HG03575 (cell line): ENCODE results near the gene HIVEP2.

Experiments used
- ATAC-seq: cut with Tn5 transposase; IDR thresholded peaks from one replicate; pipeline ENCODE4 v1.9.1; 2021; ENCODE audit not compliant: unreplicated experiment, insufficient number of reproducible peaks, low FRiP score; ENCODE audit errors: extremely low read depth

Gene HIVEP2

DNA sequence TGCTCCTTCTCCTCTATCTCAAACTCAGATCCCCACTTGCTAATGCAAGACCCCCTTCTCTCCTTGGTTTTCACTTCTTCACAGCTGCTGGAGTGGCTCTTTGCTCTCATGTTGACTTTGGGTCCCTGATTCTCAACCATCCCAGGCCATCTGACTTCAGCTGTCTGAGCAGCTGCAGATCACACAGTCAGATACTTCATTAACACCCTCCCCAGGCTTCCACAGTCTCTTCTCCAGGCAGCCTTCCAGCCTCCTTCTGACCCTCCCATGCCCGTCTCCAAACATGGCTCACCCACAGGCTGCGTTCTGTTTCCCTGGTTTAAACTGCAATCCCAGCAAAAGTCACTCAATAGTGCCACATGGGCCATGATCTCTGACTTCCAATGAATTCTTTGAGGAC is 65.4 kb downstream of the HIVEP2 start:
- no peak for ATAC-seq

DNA sequence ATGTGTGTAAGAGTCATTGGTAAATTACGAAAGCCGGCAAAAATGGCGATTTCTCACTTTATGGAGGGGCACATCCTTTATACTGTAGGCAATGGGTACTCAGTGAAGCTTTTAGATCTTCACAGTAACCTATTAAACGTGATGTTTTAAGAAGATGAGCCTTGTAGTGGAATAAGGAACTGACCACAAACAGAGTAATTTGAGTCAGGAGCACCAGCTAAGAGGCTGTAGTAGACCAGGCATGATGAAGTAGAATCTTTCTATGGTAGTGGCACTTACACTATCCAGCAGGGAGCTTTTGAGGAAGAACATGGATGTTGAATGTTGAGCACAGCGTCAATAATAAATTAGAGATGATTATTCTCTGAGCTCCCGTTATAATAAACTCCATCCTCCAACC is 65.9 kb downstream of the HIVEP2 start:
- no peak for ATAC-seq

DNA sequence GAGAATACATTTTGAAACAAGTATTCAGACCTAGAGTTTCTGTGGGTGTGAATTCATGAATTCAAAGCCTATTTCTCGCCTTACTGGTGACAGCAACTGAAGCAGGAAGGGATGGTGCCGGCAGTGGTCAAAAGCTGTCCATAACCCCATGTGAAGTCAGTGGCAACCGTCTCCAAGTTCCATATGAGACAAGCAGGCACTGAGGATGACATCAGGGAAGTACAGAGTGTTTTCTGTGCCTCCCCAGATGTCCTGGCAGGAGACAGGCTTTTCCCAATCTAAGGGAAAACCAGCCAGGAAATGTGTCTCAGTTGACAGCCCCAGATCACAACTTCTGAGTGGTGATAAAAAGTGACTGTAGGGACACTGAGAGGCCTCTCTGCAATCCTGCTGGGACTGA is 66.6 kb downstream of the HIVEP2 start:
- ATAC-seq = no peak

DNA sequence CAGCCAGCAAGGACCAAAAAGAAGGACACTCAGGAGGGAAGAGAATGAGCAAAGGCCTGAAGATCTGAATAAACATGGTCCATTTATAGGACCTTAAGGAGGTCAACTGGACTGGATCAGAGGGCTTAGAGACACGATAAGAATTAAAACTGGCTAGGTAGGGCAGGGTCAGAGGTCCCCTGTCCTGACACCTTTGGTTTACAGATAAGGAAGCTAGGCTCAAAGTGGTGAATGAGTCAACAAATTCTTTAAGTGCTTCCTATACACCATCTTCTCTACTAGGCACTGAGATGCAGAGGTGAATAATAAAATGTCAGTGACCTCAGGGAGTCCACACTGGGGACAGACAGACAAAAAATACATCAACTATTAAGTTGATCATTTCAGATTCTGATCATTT is 70.3 kb downstream of the HIVEP2 start:
- no peak for ATAC-seq

DNA sequence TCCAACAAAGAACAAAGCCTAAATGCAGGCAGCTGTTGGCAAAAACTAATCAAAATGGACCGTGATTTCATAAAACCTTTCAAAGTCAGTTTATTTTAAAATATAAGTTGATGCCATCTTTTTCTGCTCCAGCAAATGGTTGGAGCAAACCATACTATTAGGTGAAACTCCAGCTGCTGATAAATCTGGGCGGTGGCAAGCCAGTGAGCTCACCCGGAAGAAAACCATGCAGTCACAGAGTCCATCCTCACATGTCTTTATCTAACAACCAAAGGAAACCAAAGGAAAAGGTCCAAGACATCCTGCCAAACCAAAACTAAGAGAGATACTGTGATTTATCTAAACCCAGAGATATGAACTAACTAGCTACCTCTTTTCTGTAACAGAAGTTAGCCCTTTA is 72.6 kb downstream of the HIVEP2 start:
- no peak for ATAC-seq

DNA sequence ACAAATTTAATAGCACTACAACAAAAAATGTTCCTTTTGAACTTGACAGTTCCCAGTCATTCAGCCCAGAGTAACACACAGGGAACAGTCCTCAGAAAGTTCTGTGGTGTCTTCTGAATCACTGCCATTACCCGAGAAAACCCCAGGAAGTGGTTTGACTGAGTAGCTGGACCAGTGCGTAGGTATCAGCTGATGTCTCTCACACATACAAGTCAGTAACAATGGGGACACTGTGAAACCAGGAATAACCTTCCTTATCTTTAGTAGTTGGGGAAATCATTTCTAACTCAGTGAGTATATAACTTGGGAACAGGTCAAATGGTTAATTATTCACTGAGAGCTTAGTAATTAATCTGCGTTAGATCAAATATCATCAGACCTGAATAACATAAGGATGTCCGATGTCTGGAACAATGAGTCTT is 73.1 kb downstream of the HIVEP2 start:
- ATAC-seq = peak; percentile 85

DNA sequence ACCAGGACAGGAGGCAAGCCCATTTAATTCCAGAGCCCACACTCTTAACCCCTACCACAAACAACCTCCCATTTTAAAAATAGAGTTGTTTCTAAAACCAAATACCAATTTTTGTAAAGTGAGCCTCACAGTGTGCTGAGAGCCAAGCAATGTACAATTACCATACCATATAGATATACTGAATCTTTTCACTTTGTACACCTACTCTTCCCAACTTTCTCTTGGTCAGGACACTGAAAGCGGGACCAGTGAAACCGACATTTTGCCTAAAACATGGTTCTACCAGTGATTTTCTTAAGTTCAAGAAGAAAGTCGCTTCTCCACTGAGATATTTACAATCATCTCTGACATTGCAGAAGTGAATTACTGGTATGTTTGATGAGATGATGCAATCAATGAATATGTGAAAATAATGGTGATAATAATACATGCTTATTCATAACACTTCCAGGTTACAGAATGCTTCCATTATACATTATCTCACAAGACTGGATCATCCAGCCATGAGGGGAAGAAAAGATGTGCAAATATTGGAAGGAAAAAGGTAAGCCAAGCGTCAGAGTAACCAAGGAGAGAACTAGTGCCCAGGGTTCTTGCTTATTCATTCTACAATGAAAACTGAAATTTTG is 74.1 kb downstream of the HIVEP2 start:
- no peak for ATAC-seq

DNA sequence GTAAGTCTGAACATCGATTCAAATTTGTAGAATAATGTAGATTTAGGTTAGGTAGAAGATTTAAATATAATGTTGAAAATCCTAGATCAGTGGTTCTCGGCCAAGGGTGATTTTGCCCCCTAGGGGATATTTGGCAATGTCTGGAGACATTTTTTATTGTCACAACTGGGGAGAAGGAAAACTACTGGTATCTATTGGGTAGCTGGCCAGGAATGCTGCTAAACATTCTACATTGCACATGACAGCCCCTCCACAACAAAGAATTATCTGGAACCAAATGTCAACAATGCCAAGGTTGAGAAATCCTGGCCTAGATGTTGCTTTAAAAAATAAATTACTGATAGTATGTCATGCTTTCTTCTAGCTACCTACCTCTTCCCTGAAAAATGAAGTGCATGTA is 76.1 kb downstream of the HIVEP2 start:
- ATAC-seq = no peak

DNA sequence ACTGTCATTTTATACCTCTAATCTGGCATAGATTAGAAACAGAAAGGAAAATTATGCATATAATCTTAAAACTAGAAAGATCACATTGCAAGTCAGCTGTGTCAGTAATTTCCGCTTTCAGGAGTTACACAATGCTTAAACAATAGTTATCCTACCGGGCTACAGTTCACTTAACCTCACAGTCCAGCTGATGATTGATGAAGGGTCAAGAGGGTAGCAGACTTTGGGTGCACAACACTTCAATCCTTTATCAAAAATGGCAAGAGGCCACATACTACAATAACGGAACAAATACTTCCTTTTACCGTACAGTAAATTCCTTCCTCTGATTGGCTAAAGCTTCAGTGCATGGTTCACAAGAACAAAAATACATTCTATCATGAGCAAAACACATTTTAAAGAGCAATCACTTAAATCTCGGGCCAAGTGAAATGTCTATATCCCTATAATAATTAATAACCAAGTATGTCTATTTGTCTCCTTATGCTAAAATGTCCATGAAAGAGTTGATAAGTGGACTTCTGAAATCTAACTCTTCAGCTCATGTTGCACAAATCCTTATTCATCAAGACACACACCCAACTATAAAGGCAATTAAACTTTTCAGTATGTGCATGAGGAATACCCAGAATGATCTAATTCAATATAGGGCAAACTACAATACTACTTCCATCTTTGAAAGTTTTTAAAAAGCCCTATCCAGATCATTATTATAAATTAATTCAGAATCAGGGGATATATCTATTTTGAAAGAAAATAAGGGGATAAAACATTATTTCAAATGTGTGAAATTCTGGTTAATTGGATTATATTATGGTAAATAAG is 76.8 kb downstream of the HIVEP2 start:
- ATAC-seq = no peak

DNA sequence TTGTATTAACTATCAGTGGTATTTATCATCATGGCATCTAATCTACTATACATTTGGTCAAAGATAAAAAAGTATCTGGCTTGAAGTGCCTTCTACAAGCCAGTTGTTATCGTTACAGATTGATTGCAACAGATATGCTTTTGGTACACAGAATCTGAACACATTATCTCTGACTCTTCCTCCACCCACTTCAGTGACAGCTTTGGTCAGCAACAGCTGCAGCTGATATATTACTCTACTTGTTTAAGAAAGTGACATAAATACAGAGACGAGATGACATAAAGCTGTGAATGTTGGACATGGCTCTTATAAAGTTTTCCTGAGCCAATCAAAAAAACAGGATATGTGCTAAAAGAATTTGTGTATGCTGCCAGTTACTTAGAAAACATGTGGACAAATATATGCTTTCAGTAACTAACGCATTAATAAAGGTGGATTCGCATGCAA is 77.6 kb downstream of the HIVEP2 start:
- no peak for ATAC-seq

DNA sequence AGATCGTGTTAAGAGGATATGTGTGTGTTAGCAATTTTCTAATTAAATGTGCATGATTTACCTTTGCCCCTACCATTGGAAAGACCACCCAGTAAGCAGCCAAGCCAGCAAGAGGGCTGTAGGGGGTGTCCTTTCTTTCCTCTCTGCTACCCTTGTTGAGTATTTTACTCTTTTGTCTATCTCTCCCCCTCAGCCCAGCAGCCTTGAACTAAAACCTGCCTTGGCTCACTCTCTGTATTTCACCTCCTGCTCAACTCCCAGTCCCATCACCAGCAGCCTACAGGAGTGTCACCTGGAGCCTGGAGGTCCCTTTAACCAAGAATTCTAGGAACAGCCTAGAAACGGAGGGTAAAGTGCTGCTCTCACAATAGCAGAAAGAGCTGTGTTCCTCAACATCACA is 81.0 kb downstream of the HIVEP2 start:
- no peak for ATAC-seq

DNA sequence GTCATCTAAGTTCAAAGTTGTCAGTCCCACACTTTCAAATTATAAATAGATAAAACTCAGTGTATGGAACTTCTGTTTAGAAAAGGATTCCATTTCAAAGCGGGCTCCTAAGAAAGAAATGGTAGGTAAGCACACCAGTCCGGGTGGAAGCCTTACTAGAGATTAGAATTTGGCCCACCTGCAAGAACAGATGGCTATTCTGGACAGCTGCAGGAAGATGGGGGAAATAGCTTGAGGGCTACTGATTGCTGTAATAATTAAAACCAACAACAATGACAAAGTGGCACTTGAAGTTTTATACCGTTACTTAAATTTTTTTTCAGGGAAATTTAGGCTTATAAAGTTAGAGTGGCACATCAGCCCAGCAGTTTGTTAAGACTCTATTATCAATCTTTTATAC is 83.3 kb downstream of the HIVEP2 start:
- no peak for ATAC-seq

DNA sequence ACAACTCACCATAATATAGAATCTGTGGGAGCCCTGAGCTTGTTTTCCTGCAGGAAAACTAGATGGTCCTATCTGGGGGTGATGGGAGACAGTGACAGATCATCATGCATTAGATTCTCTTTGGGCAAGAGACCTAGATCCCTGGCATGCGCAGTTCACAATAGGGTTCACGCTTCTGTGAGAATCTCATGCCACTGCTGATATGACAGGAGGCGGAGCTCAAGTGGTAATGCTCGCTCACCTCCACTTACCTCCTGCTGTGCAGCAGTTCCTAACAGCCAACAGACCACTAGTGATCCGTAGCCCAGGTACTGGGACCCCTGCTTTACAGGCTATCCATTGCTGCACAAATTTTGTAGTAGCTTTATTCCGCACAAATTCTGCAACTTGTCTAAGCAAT is 84.5 kb downstream of the HIVEP2 start:
- no peak for ATAC-seq

DNA sequence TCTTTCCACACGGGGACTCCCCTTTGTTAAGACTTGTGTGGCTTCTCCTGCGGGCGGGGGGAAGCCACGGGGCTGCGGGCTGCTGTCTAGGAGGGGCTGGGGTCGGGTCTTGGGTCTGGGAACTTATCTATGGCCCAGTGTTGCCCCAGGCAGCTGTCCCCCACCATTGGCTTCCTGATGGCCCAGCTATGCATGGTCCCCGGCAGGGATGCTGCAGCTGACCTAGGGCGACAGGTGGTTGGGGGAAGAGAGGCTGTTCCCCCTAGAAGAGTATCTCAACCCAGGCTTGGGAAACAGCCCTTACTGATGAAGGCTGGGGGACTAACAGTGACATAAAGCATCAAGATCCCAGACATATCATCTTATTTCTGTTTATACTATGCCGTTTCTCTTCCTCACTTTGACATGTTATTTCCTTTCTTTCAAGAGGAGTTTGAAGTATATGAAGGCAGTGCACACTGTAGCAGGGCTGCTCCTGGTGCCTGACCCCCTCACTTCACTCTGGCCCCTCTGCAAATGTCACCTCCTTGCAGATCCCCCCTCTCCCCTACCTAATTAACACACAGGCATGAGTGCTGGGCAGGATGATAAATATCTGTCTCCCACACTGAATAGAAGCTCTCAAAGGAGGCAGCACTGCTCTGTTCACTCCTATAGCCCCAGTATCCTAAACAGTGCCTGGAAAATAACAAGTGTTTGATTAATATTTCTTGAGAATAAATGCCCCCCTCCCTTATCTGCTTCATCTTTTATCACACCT is 87.0 kb downstream of the HIVEP2 start:
- no peak for ATAC-seq

DNA sequence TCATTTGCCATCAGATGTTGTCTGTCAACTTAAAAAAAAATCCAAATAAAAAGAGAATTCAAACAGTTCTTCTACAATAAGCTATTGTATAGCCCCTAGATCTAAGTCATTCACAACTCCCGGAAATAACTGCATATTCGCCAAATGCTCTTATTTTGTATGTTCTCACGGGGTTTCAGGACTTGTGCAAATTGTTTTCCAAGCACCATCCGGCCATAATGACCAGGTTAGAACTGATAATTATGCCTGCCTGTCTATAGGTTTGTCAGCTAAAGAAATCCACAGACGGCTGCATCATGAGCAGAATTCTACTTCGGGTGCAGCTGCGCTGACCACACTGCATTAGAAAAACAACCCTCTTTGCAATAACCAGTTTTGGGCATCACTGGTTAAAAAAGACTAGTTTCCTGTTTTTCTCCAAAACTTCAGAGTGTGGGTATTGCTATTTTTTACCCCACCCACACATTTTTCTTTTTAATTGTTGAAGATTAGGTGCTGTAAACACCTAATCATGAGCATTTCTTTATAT is 87.7 kb downstream of the HIVEP2 start:
- ATAC-seq = peak; percentile 13

DNA sequence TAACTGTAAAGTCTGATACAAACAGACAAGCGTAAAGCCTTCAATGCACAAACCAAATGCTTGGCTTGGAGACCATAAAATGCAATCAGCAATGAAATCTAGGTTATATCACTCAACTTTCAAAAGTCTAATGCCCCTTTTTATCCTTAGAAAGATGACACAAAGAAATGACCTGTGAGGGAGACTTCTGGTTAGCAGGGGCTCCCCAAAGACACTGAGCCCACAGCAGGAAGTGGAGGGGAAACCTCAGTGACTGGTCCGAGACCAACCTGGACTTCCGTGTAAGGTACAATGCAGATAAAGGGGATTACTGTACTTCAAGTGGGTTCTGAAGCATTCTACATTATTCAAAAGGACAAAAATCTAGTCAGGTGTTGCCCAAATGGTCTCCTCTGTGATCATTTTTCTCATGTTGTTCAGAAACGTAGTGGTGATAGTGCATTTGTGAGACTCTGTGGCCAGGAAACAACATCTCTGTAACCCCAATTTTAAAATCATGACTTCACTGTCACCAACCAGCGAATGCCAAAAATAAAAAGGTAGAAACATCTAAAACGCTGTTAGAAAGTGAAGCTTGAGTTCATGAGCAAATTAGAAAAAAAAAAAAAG is 88.2 kb downstream of the HIVEP2 start:
- peak; percentile 25 for ATAC-seq

DNA sequence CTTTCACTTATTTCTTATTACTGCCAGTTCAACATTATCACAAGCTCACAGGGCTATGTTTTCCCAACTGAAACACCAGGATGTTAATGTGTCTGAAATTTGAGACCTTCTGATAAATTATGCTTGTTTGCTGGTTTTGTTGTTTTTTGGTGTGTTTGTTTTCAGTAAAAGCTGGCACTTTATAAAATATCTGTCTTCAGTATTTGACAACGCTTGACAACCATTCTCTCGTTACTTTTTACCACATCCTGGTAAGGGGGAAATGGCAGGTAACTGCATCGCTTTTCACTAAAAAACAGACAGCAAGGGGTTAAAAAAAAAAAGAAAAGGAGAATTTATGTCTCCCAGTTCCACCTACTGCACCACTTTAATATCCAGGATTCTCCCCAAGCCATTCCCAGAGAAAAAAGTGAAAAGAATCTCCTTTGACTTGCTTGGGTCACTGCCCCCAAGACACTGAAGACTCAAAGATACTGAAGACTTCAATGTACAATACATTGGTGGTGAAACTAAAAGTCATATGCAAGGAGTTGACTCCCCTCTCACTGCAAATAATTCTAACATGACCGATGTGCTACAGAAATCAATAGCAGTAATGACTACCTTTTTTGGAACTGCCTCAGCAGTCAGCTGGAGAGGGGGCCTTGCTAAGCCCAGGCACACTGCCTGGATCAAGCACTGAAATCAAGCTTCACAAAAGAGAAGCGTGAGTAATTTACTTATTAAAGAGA is 88.9 kb downstream of the HIVEP2 start:
- ATAC-seq = peak; percentile 26

DNA sequence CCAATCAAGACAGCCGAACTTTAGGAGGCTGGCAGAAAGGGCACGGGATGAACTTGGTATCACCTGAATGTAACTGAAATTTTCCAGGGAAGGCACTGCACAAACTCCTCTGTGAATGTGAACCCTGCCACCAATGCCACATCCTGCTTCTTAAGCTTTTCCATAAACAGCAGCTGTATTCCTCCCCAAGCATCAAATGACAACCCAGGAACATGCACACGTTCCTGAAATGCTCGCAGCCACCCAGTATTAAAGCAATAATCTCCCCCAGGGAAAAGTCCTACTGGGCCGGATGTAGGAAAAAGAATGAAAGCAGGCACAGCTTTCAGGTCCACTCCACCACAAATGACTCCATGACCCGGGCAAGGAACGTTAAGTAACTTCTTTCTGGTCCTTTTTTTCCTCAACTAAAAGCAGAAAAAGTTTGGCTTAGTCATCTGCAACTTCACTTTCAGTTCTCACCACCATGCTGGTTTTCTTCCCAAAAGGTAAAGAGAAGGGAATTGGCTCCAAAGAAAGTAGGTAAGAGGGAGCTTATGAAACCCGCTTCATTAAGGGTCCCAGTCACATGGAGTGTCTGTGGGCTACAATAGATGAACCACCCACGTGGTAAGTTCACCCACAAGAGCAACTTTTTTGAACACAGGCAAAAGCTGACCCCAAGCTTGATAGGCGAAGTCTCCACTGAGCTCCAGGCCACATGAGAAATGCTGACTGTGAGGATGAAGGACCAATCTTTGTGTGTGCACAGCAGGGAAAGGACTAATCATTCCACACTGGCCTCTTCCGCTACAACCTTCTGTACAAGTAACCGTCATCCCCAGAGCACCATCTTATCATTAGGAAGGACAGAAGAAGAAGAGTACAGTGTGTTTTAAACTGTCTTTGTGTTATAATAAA is 90.1 kb downstream of the HIVEP2 start:
- ATAC-seq = no peak
